Endothelial cell of umbilical vein (primary cell): Measurements from ENCODE around the gene USP48. TPM values are rescaled to one million over a fixed set of nuclear protein-coding genes. Genes with fewer than 3 reads are reported as not detected.

Experiments
- BruUV-seq: library from RNA; stranded (reverse); fragments of 400-500 nt; replicated peaks from 2 replicates; lab custom pipeline; 2021; lab: Mats Ljungman, UMichigan
- CTCF ChIA-PET: fragments of 300-600, 350-600 bp; sonication (Branson Sonifier 250); formaldehyde crosslinking; loops from one replicate; lab custom pipeline; 2021; ENCODE audit warnings: antibody characterized with exemption, inconsistent platforms; lab: Charles Lee
- POLR2A ChIA-PET: fragments of 300-600, 350-600 bp; sonication (Branson Sonifier 250); formaldehyde crosslinking; loops from one replicate; lab custom pipeline; 2021; ENCODE audit warnings: antibody characterized with exemption, inconsistent platforms; lab: Charles Lee
- DNase-seq: peaks from one replicate; pipeline ENCODE4 v3.0.0-alpha.2; 2011; ENCODE audit warnings: low read depth, low spot score
- FAIRE-seq: peaks from 2 replicates; lab custom pipeline; 2011; peaks lifted over from hg19 to GRCh38; lab: Jason Lieb, UNC
- H2AFZ ChIP-seq: 2 replicates; pipeline ENCODE4 v1.6.0; 2012; ENCODE audit warnings: low read depth, low read length, control low read depth, inconsistent platforms
- H3K27ac ChIP-seq: 2 replicates; pipeline ENCODE4 v1.5.1; 2011; ENCODE audit warnings: low read depth, mild to moderate bottlenecking, control low read depth, low read length, moderate library complexity; ENCODE audit not compliant: insufficient read depth
- H3K27me3 ChIP-seq, 2 experiments: 2 replicates each; pipeline versions ENCODE4 v1.6.0 to v1.6.1; 2011; ENCODE audit warnings: low read length in 2 of 2, mixed read lengths in 1 of 2; ENCODE audit not compliant: control insufficient read depth in 2 of 2, insufficient read depth in 2 of 2
- H3K36me3 ChIP-seq, 2 experiments: 2 replicates in 1 of 2; 3 replicates in 1 of 2; pipeline ENCODE4 v1.5.1; 2011; ENCODE audit warnings: low read length in 2 of 2, mild to moderate bottlenecking in 1 of 2, moderate library complexity in 1 of 2; ENCODE audit not compliant: control insufficient read depth in 2 of 2, insufficient read depth in 2 of 2; ENCODE audit errors: extremely low read depth in 1 of 2
- H3K4me1 ChIP-seq: 3 replicates; pipeline ENCODE4 v1.5.1; 2011; ENCODE audit warnings: mild to moderate bottlenecking, low read length; ENCODE audit not compliant: control insufficient read depth, insufficient read depth; ENCODE audit errors: extremely low read depth
- H3K4me2 ChIP-seq: 2 replicates; pipeline ENCODE4 v1.6.1; 2011; ENCODE audit warnings: low read length, control low read depth, mixed read lengths; ENCODE audit not compliant: insufficient read depth
- H3K4me3 ChIP-seq, 3 experiments: fragments of 200-600 bp in 1 of 3; sonication (generic), shearing (Covaris generic) in 1 of 3; replicated peaks in 1 of 3; 2 replicates each; pipeline ENCODE4 v1.5.1; 2011 to 2016; ENCODE audit warnings: control low read depth in 3 of 3, low read length in 3 of 3, mild to moderate bottlenecking in 2 of 3, inconsistent platforms in 1 of 3, low read depth in 1 of 3, moderate library complexity in 1 of 3; ENCODE audit not compliant: insufficient read depth in 1 of 3
- H3K79me2 ChIP-seq: 2 replicates; pipeline ENCODE4 v1.6.0; 2012; ENCODE audit warnings: low read length, inconsistent platforms; ENCODE audit not compliant: control insufficient read depth, insufficient read depth
- H3K9ac ChIP-seq: replicated peaks from 2 replicates; pipeline ENCODE3; 2011; ENCODE audit warnings: low read length, control low read depth; ENCODE audit not compliant: insufficient read depth; ENCODE audit errors: extremely low read depth
- H3K9me1 ChIP-seq: replicated peaks from 3 replicates; pipeline ENCODE4 v1.6.0; 2011; ENCODE audit warnings: mild to moderate bottlenecking, low read length; ENCODE audit not compliant: control insufficient read depth, insufficient read depth; ENCODE audit errors: extremely low read depth
- H3K9me3 ChIP-seq: replicated peaks from 2 replicates; pipeline ENCODE4 v1.5.1; 2012; ENCODE audit warnings: low read length, inconsistent platforms; ENCODE audit not compliant: control insufficient read depth, insufficient read depth
- H4K20me1 ChIP-seq: replicated peaks from 2 replicates; pipeline ENCODE3; 2011; ENCODE audit warnings: mild to moderate bottlenecking, low read length; ENCODE audit not compliant: control insufficient read depth, insufficient read depth; ENCODE audit errors: extremely low read depth
- CTCF ChIP-seq, 2 donors: IDR thresholded peaks; 1 replicate in 1 of 2; 2 replicates in 1 of 2; pipeline ENCODE4 v1.5.1; 2011; ENCODE audit warnings: low read length in 2 of 2, mild to moderate bottlenecking in 2 of 2, moderate library complexity in 2 of 2, control low read depth in 1 of 2, inconsistent platforms in 1 of 2, low read depth in 1 of 2; ENCODE audit not compliant: insufficient read depth in 1 of 2; ENCODE audit errors: extremely low read depth in 1 of 2
- EZH2 ChIP-seq: IDR thresholded peaks from 2 replicates; pipeline ENCODE4 v1.6.1; 2012; ENCODE audit warnings: borderline replicate concordance, low read depth, mild to moderate bottlenecking, moderate library complexity, low read length, inconsistent platforms; ENCODE audit not compliant: severe bottlenecking
- FOS ChIP-seq: IDR thresholded peaks from 2 replicates; pipeline ENCODE4 v1.6.1; 2011; ENCODE audit warnings: mild to moderate bottlenecking, low read length, moderate library complexity, borderline replicate concordance; ENCODE audit not compliant: insufficient read depth
- GATA2 ChIP-seq: IDR thresholded peaks from 2 replicates; pipeline ENCODE4 v1.7.0; 2011; ENCODE audit warnings: low read depth, mild to moderate bottlenecking, moderate library complexity, mixed read lengths, low read length; ENCODE audit not compliant: insufficient read length, insufficient read depth
- JUN ChIP-seq: IDR thresholded peaks from 2 replicates; pipeline ENCODE4 v1.6.1; 2011; ENCODE audit warnings: borderline replicate concordance, low read depth; ENCODE audit not compliant: insufficient read length, insufficient read depth
- MAX ChIP-seq: IDR thresholded peaks from 2 replicates; pipeline ENCODE4 v1.6.1; 2011; ENCODE audit not compliant: insufficient read depth, insufficient read length
- MYC ChIP-seq: IDR thresholded peaks from one replicate; pipeline ENCODE4 v1.6.1; 2011; ENCODE audit warnings: mild to moderate bottlenecking, low read depth, low read length
- POLR2A ChIP-seq: IDR thresholded peaks from 2 replicates; pipeline ENCODE4 v1.6.1; 2012; ENCODE audit warnings: low read depth, mild to moderate bottlenecking, control low read depth, low read length
- POLR2AphosphoS5 ChIP-seq: IDR thresholded peaks from 2 replicates; pipeline ENCODE4 v1.6.1; 2012; ENCODE audit warnings: low read depth, mild to moderate bottlenecking, control low read depth, low read length, moderate library complexity; ENCODE audit not compliant: insufficient read depth
- dilution Hi-C: fragments of 300-500 bp; cut with MboI; formaldehyde crosslinking; loops from one replicate; pipeline ENCODE4 v1.15.0; 2019; ENCODE audit warnings: low sequenced_read_pairs; ENCODE audit not compliant: extremely low pct_ligation_motif_present
- intact Hi-C: fragments of 100-400 bp; cut with micrococcal nuclease; formaldehyde crosslinking; loops from one replicate; pipeline ENCODE4 v1.10.0; 2022
- polyA plus RNA-seq, 4 experiments: library from polyadenylated mRNA; depleted of rRNA in 3 of 4; stranded (reverse) in 3 of 4; unstranded in 1 of 4; fragments of >200 nt; gene quantifications; 2 replicates each; pipeline versions ENCODE4 v1.2.1 to v1.2.3, GENCODE V29; 2011 to 2012; ENCODE audit warnings: missing spikeins in 1 of 4
- total RNA-seq: library from RNA; stranded (reverse); gene quantifications from 2 replicates; pipeline ENCODE4 v1.2.3, GENCODE V29; 2021

USP48 gene
- total and polyA plus RNA-seq, 2 donors (not counting 3 experiments of a cell fraction or from before 2014, with no cell fraction given): 27.2 to 149 TPM

GRCh38 chr1:21689661-21690372, 93.1 kb downstream of the USP48 start:
- Histone ChIP-seq H3K4me2 (no peak overlapping the region), H4K20me1 (no peaks in the 10 kb centered on the region), H3K9me3 (no peaks in the 10 kb centered on the region), H3K79me2 (peaks cover 2% of the 10 kb centered on the region), H3K27me3 (no peaks in the 10 kb centered on the region), H3K27ac (no peak overlapping the region), H3K4me3 (no peak overlapping the region), H3K9me1 (no peaks in the 10 kb centered on the region), H3K9ac (no peak overlapping the region), H3K4me1 (no peaks in the 10 kb centered on the region), H3K36me3 (peaks cover 34 to 40% of the 10 kb centered on the region in 2 experiments), H2AFZ (no peak overlapping the region)
- CTCF ChIA-PET: interaction anchor here (1.4 kb wide), 1 partner anchor 92 kb away, joined by 3 read pairs; no protein-coding TSS in a partner anchor
- DNase-seq: no peak
- TF ChIP-seq POLR2AphosphoS5 (no peak), FOS (no peak), GATA2 (no peak), POLR2A (no peak), CTCF (IDR thresholded peaks at IDR 0.05; ENCODE audit: extremely low read depth in 1 of 2, insufficient read depth in 1 of 2, low read depth in 1 of 2, low read length in 2 of 2) (no peak), EZH2 (no peak), JUN (no peak), MYC (no peak), MAX (no peak)
- POLR2A ChIA-PET: no interaction called here
- BruUV-seq: no TSS peak
- dilution Hi-C loops: no loop called here
- FAIRE-seq: no peak
- intact Hi-C loops: no loop called here
